HepG2 (cell line): ENCODE data around the gene HDAC4. TPM values are rescaled to one million over a fixed set of nuclear protein-coding genes. Genes with fewer than 3 reads are reported as not detected.

Experiments used
- CBX5 ChIP-seq: sonication (generic); formaldehyde crosslinking; IDR thresholded peaks from 2 replicates; pipeline ENCODE4 v1.4.0; 2020; ENCODE audit warnings: missing genetic modification reagents, borderline replicate concordance
- HNF1A ChIP-seq, 2 experiments: sonication (generic) in 1 of 2; formaldehyde crosslinking in 1 of 2; IDR thresholded peaks; 2 replicates each; pipeline versions ENCODE4 v1.4.0 to v1.6.1; 2016 to 2020; ENCODE audit warnings: borderline replicate concordance in 1 of 2, low read depth in 1 of 2, mild to moderate bottlenecking in 1 of 2, missing genetic modification reagents in 1 of 2
- IRF9 ChIP-seq: sonication (generic); formaldehyde crosslinking; IDR thresholded peaks from 2 replicates; pipeline ENCODE4 v1.8.0; 2022; ENCODE audit warnings: missing genetic modification reagents, mild to moderate bottlenecking, borderline replicate concordance
- JUNB ChIP-seq: sonication (generic); formaldehyde crosslinking; IDR thresholded peaks from 2 replicates; pipeline ENCODE4 v1.8.0; 2022; ENCODE audit warnings: missing genetic modification reagents, mild to moderate bottlenecking, borderline replicate concordance
- KLF12 ChIP-seq: sonication (generic); formaldehyde crosslinking; IDR thresholded peaks from 2 replicates; pipeline ENCODE4 v1.4.0; 2020; ENCODE audit warnings: missing genetic modification reagents, borderline replicate concordance
- MEIS2 ChIP-seq: sonication (generic); formaldehyde crosslinking; IDR thresholded peaks from 2 replicates; pipeline ENCODE4 v1.9.0; 2021; ENCODE audit warnings: mild to moderate bottlenecking, missing genetic modification reagents
- NFE2L1 ChIP-seq: sonication (generic); formaldehyde crosslinking; IDR thresholded peaks from 2 replicates; pipeline ENCODE4 v1.4.0; 2020; ENCODE audit warnings: missing genetic modification reagents, mild to moderate bottlenecking, borderline replicate concordance
- PLSCR1 ChIP-seq: sonication (generic); formaldehyde crosslinking; IDR thresholded peaks from 2 replicates; pipeline ENCODE4 v1.5.0; 2020; ENCODE audit warnings: missing genetic modification reagents, mild to moderate bottlenecking, borderline replicate concordance
- SATB2 ChIP-seq: sonication (generic); formaldehyde crosslinking; IDR thresholded peaks from 2 replicates; pipeline ENCODE4 v1.5.0; 2020; ENCODE audit warnings: missing genetic modification reagents
- TIGD3 ChIP-seq: sonication (generic); formaldehyde crosslinking; IDR thresholded peaks from 2 replicates; pipeline ENCODE4 v1.5.1; 2020; ENCODE audit warnings: mild to moderate bottlenecking, missing genetic modification reagents, borderline replicate concordance
- ZFX ChIP-seq: sonication (generic); formaldehyde crosslinking; IDR thresholded peaks from 2 replicates; pipeline ENCODE4 v1.4.0; 2020; ENCODE audit warnings: mild to moderate bottlenecking, low read depth, missing genetic modification reagents, moderate library complexity
- ZMYM3 ChIP-seq: sonication (generic); formaldehyde crosslinking; IDR thresholded peaks from 2 replicates; pipeline ENCODE4 v1.5.1; 2020; ENCODE audit warnings: mild to moderate bottlenecking, missing genetic modification reagents
- ZNF589 ChIP-seq: sonication (generic); formaldehyde crosslinking; conservative IDR thresholded peaks from 2 replicates; pipeline ENCODE4 v1.8.0; 2022; ENCODE audit warnings: mild to moderate bottlenecking, moderate library complexity, missing genetic modification reagents
- ZNF609 ChIP-seq: sonication (generic); formaldehyde crosslinking; IDR thresholded peaks from 2 replicates; pipeline ENCODE4 v1.4.0; 2020; ENCODE audit warnings: mild to moderate bottlenecking, missing genetic modification reagents, borderline replicate concordance
- polyA plus RNA-seq, 8 experiments: library from polyadenylated mRNA; depleted of rRNA in 3 of 8; stranded (reverse) in 7 of 8; unstranded in 1 of 8; fragments of >200 nt; fragmentation: Illumina TruSeq in 4 of 8; extraction: Trizol in 4 of 8; gene quantifications; 2 replicates each; pipeline versions ENCODE4 v1.2.1 to v1.2.3, GENCODE V29; 2011 to 2016; ENCODE audit warnings: low read depth in 4 of 8, missing spikeins in 1 of 8, mixed read lengths in 1 of 8; ENCODE audit not compliant: insufficient read depth in 1 of 8
- total RNA-seq, 5 experiments: library from RNA; depleted of rRNA; stranded (reverse); fragments of >200 nt; fragmentation: Illumina TruSeq; extraction: Trizol; gene quantifications; 2 replicates each; pipeline ENCODE4 v1.2.3, GENCODE V29; 2016; ENCODE audit warnings: low read depth in 1 of 5

HDAC4 gene
- total and polyA plus RNA-seq, 2 of the 13 experiments (the other 11 are each of a cell fraction or from before 2014, with no cell fraction given), result 10.1 to 11.5 TPM

GRCh38 chr2:239401067-239401880, 454 bp upstream of the HDAC4 start (continued):
- TF ChIP-seq ZNF609 (CRISPR knock-in tag) (peak; percentile 82; the same call in 1 of the 2 replicates), TIGD3 (CRISPR knock-in tag) (peak; percentile 96), MEIS2 (CRISPR knock-in tag) (peak; percentile 87), PLSCR1 (CRISPR knock-in tag) (no peak), CBX5 (peak; percentile 94), ZFX (CRISPR knock-in tag) (peak; percentile 100), IRF9 (CRISPR knock-in tag) (peak; percentile 100), KLF12 (CRISPR knock-in tag) (peak; percentile 98), HNF1A (IDR thresholded peaks at IDR 0.05; ENCODE audit: low read depth) (no peak), HNF1A (CRISPR knock-in tag; IDR thresholded peaks at IDR 0.05; ENCODE audit: borderline replicate concordance) (peak; percentile 87; the same call in 1 of the 2 replicates), ZNF589 (CRISPR knock-in tag) (peak; percentile 99), ZMYM3 (CRISPR knock-in tag) (peak; percentile 60; the same call in 1 of the 2 replicates), JUNB (CRISPR knock-in tag) (peak; percentile 68; the same call in 1 of the 2 replicates), NFE2L1 (CRISPR knock-in tag) (no peak; the same call in none of the 2 replicates), SATB2 (CRISPR knock-in tag) (peak; percentile 81; the same call in 1 of the 2 replicates)
